ENCODE data around the gene ITGA8. TPM values are rescaled to one million over a fixed set of nuclear protein-coding genes. Genes with fewer than 3 reads are reported as not detected.
"Not testable (repeated sequence)": the region's sequence is repeated elsewhere in the genome, so short reads cannot be mapped to it uniquely, and the experiment has no call there.

The ITGA8 gene
- total RNA-seq, 1 experiment from 2014 or later = 0.06 TPM

- no peak for DNase-seq (ENCODE audit: low read depth)
Measured at GRCh38 chr10:15620337-15620736, 99.4 kb downstream of the ITGA8 start.

DNA sequence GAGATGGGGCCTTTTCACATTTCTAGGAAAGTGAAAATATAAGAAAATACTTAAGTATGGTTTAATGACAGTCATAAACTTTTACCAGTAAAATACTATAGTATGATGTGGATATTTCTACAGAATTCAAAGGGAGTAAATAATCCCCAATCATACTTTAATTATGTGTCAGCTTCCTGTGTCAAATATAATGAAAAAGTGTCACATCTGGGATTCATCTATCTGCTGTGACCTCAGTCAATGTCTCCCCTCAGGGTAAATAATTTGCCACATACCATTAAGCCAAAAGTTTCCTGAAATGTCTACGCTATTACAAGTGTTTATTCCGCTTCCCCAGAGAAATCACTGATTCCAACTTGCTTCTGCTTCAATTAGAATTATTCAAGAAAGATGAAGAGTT, 110.5 kb downstream of the ITGA8 start:
- peak; percentile 4 for DNase-seq (ENCODE audit: low read depth)

- no peak for DNase-seq (ENCODE audit: low read depth)
Measured at GRCh38 chr10:15606377-15606776, 113.3 kb downstream of the ITGA8 start.

GRCh38 chr10:15605740-15606369, 113.9 kb downstream of the ITGA8 start:
- DNase-seq (ENCODE audit: low read depth) = no peak

DNA sequence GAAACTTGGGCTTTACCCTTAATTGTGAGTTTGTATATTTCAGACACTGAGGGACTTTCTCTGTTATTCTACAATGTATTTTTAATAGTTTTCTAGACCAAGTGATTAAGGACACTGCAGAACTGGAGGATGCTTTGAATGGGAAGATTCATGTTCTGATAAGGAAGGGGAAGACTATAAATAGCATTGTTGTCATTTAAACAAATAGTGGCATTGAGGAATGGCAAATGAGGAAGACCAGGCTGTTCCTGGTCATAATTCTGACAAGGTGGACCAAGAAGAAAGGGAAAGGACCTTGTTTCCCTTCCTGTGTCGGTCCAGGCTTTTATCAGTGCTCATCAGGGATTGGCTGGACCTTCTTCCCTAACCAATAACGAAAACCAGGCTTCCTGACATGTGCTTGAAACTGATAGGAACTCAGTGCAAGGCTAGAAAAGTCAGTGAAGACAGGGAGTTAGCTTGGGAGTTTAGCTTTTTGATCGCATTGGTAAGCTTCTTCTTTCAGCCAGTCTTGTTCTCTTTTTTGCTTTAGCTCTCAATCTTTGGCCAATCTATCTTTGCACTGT, 116.2 kb downstream of the ITGA8 start:
- DNase-seq (ENCODE audit: low read depth) = no peak

DNA sequence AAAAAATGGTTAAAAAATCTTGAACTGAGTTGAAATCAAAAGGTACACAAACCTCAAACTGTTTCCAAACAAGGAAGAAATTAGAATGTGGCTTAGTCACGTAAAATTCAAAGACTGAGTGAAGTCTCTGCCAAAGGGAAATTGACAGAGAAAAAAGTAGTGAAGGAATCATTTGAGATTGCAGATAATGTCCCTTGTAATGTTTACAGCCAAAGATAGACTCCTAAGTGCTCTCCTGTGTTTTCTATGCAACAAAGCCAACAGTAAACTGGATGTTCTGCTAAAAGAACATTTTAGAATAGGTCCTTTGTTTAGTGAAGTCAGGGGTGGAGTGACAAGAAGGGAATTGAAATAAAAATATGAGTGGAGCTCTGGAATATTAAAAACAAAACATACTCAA, 117.9 kb downstream of the ITGA8 start:
- DNase-seq (ENCODE audit: low read depth) = no peak

DNA sequence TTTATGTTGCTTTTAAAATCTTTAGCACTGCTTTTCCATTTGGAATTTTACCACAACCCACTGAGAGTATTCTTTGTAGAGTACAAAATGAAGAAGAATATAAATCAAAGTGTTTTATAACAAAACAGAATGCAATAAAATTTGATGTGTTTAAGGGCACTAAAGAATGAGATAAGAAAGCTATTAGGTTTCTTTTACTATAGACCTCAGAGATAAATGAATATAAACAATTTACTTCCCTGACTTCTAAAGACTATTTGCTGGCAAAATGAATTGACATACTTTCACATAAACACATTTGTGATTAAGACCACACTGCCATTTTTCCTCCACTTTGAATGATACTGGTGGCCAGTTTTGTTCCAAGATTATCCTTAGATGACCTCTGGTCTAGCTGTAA, 124.5 kb downstream of the ITGA8 start:
- DNase-seq (ENCODE audit: low read depth) = no peak

DNA sequence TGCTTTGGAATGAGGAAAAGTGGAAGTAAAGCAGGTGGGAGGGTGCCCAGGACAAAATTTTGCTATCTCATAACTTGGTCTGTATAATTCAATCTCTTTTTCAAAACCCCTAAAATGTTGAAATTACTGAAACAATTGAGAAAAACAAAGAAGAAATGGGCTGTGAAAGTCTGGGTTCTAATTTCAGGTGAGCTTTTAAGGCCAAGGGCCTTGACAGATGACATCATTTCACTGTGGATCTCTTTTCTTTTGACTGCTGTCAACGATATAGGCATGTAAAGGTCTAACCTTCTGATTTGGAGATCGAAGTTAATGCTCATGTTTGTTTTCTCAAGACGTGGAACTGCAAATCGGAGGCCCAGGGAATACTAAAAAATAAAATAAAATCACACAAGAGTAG, 127.8 kb downstream of the ITGA8 start:
- DNase-seq (ENCODE audit: low read depth) = no peak

DNA sequence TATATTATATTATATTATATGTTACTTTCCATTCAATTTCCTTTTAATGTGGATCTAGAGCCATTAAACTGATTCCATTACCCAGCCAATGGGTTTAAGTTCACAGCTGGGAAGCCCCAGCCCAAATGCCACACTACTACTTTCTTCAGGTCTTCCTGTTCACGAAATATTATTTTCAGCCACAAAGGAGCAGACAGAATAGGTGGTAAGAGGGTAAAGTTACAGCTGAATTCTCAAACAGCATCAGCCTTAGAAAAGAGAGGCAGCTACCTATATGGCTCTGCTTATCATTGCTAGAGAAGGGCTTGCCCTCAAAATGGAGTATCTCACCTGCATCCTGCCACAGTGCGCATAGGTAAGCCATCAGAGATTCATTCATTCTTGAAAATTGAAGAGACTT, 128.3 kb downstream of the ITGA8 start:
- no peak for DNase-seq (ENCODE audit: low read depth)

- DNase-seq (ENCODE audit: low read depth) = no peak
Measured at GRCh38 chr10:15588635-15589508, 130.8 kb downstream of the ITGA8 start.

GRCh38 chr10:15588151-15588550, 131.6 kb downstream of the ITGA8 start:
- no peak for DNase-seq (ENCODE audit: low read depth)

GRCh38 chr10:15587271-15587670, 132.5 kb downstream of the ITGA8 start:
- DNase-seq (ENCODE audit: low read depth) = no peak

- peak; percentile 63 for DNase-seq (ENCODE audit: low read depth)
Measured at GRCh38 chr10:15585303-15585715, 134.4 kb downstream of the ITGA8 start.

GRCh38 chr10:15582972-15583371, 136.8 kb downstream of the ITGA8 start:
- not testable (repeated sequence) for DNase-seq (ENCODE audit: low read depth)

DNA sequence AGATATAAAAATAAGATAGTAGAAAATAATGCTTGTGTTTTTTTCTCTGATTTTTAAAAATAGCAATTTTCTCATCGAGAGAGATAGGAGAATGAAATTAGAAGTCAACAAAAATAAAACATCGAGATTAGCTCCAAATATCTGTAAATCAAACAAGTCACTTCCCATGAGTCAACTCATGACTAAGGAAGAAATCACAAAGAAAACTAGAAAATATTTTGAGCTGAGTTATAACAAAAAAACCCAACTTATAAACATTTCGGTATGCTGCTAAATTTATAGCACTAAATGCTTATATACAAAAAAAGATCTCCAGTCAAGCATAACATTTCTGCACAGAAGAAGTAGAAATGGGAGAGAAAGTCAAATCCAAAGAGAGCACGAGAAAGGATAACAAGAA, 140.1 kb downstream of the ITGA8 start:
- no peak for DNase-seq (ENCODE audit: low read depth)

GRCh38 chr10:15572531-15573045, 147.1 kb downstream of the ITGA8 start:
- no peak for DNase-seq (ENCODE audit: low read depth)

GRCh38 chr10:15571575-15571974, 148.1 kb downstream of the ITGA8 start:
- DNase-seq (ENCODE audit: low read depth) = peak; percentile 15

DNA sequence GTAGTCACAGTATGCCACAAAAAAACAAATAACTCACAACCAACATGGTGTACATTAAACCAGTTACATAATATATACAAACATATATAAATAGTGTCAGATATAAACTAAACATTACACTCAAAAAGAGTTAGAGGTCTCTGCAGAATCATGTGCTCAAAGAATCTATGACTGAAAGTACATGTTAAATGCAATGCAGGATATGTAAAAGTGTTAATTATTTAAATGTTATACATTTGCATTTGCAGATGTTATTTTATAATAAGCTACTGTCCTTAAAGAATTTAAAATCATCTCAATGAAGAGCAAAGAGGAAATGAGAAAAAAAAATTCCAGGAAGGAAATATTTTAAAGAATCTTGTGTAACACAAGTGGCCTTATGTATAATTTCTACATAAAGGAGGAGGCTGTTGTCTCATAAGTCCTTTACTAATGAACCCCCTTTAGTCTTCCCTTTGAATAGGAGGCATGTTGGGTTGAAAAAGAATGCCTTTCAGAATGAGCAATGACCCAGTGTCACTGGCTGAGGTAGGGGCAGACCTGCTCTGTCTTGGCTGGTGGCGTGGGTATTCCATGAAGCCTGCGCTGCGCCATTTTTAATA, 148.9 kb downstream of the ITGA8 start:
- DNase-seq (ENCODE audit: low read depth) = no peak

DNA sequence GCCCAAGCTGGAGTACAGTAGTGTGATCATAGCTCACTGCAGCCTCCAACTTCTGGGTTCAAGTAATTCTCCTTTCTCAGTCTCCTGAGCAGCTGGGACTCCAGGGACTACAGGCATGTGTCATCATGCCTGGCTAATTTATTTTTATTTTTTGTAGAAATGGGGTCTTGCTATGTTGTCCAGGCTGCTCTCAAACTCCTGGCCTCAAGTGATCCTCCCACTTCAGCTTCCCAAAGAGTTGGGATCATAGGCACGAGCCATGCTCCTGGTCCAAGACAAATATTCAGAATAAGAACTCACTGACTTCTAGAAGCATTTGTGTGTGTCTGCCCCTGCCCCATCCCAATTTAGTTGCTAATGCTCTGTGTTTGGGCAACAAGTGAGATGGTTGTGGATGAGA, 151.8 kb downstream of the ITGA8 start:
- no peak for DNase-seq (ENCODE audit: low read depth)

DNA sequence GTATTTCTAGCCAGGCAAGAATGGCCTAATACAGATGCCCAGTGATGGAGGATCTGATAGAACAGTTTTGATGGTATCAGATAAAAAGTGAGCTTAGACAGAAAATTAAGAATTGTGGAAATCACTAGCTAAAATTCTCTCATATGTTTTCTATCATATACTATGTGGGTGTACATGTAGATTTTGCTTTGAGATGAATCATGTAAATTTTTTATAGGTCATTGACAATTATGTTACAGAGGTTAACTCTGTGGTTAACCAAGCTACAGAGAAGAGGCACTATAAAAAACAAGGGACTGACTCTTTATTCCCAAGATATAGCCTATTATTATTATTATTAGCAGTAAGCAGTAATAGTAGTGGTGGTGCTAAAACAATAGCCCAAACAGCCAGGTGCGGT, 156.5 kb downstream of the ITGA8 start:
- no peak for DNase-seq (ENCODE audit: low read depth)

DNA sequence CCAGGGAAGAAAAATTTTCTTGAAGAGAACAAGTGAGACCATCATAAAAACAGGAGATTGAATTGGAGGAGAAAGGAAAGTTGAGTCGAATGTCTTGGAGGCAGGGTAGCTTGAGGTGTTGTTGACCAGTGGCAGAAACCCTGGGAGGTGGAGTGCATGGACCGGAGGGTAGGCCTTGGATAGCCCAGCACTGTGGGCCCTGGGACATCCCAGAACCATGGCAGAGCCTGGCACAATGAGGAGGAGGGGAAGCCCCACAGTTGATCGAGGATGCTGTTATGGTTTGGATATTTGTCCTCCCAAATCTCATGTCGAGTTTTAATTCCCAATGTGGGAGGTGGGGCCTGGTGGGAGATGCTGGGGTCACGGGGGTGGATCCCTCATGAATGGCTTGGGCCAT, 157.1 kb downstream of the ITGA8 start:
- DNase-seq (ENCODE audit: low read depth) = no peak

DNA sequence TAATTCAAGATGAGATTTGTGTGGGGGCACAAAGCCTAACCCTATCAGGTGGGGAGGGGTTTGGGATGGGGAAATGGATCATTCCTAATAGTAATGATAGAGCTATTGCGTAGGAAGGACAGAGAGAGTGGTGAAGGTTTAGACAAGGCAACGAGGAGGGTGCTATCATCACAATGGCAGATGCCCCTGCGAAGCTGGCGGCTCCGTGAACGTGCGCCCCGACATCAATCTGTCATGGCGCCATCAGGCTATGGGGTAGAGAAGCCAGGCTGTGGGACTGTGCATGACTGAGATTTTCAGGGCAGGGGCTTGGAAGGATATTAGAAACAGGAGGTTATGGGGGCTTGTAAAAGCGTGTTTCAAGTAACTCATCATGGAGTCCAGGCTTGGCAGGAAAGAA, 157.6 kb downstream of the ITGA8 start:
- no peak for DNase-seq (ENCODE audit: low read depth)

Data from Daoy (cell line).